K562 treated with DMSO at 1 percent for 12 hours (cell line): ENCODE measurements around the gene ACBD7. TPM values are rescaled to one million over a fixed set of nuclear protein-coding genes. Genes with fewer than 3 reads are reported as not detected.

ENCODE experiments used
- total RNA-seq: library from RNA; unstranded; fragments of 300-600 nt; gene quantifications from 2 replicates; pipeline ENCODE4 v1.2.3, GENCODE V29; 2022; ENCODE audit not compliant: insufficient read depth

The ACBD7 gene
- 1.5 TPM in 1 of 2 replicates, not detected in the other for total RNA-seq

GRCh38 chr10:15088428-15089261, at the start of gene ACBD7:
Gene ACBD7 (minus strand): TSS chr10:15088776. CDS start chr10:15088728, 48 bp downstream.

GRCh38 chr10:15097011-15097812, 8.6 kb upstream of the ACBD7 start, which contains the start of gene RPP38:
Gene RPP38 (plus strand): TSS chr10:15097355. CDS start chr10:15103315, 5,960 bp downstream.

GRCh38 chr10:15043674-15044073, 44.9 kb downstream of the ACBD7 start, which contains the start of gene OLAH:
Gene OLAH (plus strand): TSS chr10:15043943. CDS start chr10:15047289, 3,346 bp downstream.

Other genes with a start within 250 kb of the ACBD7 start
- 11.1 and 19.8 TPM in 2 replicates for gene SUV39H2, start 209.9 kb downstream of the ACBD7 start, total RNA-seq
- 4.3 and 13.7 TPM in 2 replicates for gene DCLRE1C, start 134.7 kb downstream of the ACBD7 start, total RNA-seq
- gene MEIG1, start 129.4 kb downstream of the ACBD7 start, total RNA-seq, result not detected in 2 replicates
- gene OLAH, start 44.8 kb downstream of the ACBD7 start, total RNA-seq, result not detected in 2 replicates
- 16.7 and 31.3 TPM in 2 replicates for gene RPP38, start 8.6 kb upstream of the ACBD7 start, total RNA-seq
- 10.2 and 20.8 TPM in 2 replicates for gene NMT2, start 79.9 kb upstream of the ACBD7 start, total RNA-seq